ENCODE data around the gene ZNF521.

GRCh38 chr18:25327584-25327983 is 24.4 kb downstream of the ZNF521 start:
- TF ChIP-seq, protein P1, sequence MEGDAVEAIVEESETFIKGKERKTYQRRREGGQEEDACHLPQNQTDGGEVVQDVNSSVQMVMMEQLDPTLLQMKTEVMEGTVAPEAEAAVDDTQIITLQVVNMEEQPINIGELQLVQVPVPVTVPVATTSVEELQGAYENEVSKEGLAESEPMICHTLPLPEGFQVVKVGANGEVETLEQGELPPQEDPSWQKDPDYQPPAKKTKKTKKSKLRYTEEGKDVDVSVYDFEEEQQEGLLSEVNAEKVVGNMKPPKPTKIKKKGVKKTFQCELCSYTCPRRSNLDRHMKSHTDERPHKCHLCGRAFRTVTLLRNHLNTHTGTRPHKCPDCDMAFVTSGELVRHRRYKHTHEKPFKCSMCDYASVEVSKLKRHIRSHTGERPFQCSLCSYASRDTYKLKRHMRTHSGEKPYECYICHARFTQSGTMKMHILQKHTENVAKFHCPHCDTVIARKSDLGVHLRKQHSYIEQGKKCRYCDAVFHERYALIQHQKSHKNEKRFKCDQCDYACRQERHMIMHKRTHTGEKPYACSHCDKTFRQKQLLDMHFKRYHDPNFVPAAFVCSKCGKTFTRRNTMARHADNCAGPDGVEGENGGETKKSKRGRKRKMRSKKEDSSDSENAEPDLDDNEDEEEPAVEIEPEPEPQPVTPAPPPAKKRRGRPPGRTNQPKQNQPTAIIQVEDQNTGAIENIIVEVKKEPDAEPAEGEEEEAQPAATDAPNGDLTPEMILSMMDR (IDR thresholded peaks at IDR 0.05), result no peak
- TF ChIP-seq EP300 (IDR thresholded peaks at IDR 0.05), result no peak

Measured in upper lobe of left lung (tissue), 4 donors.